ENCODE measurements around the gene SDC1. TPM values are rescaled to one million over a fixed set of nuclear protein-coding genes. Genes with fewer than 3 reads are reported as not detected.

Gene SDC1
- total RNA-seq, 1 donor from 2014 or later = 74.3 TPM

- no peak overlapping the region for H3K4me3 ChIP-seq (ENCODE audit: insufficient read depth, low read depth, low read length)
- H3K4me1 Mint-ChIP-seq (ENCODE audit: low read depth, unreplicated experiment) = peaks cover 7% of the 10 kb centered on the region
- no peaks in the 10 kb centered on the region for H3K9me3 Mint-ChIP-seq (ENCODE audit: unreplicated experiment)
- no peak overlapping the region for H3K4me2 ChIP-seq (ENCODE audit: low read length)
- H3K27ac ChIP-seq (ENCODE audit: low read depth, low read length) = no peak overlapping the region
- H3K36me3 ChIP-seq (ENCODE audit: insufficient read depth, low read length) = no peaks in the 10 kb centered on the region
- H3K27ac Mint-ChIP-seq (ENCODE audit: unreplicated experiment) = no peak overlapping the region
- peaks cover 16% of the 10 kb centered on the region for H3K4me1 ChIP-seq (ENCODE audit: insufficient read depth, low read length)
- no peaks in the 10 kb centered on the region for H3K9me3 ChIP-seq (ENCODE audit: insufficient read depth, low read depth, low read length)
- H3K79me2 ChIP-seq (ENCODE audit: insufficient read depth, low read length) = peaks cover 80% of the 10 kb centered on the region
- no peaks in the 10 kb centered on the region for H3K27me3 ChIP-seq (ENCODE audit: insufficient read depth, low read length)
- no peak overlapping the region for H2AFZ ChIP-seq (ENCODE audit: low read depth, low read length)
- no peak for TF ChIP-seq CTCF (IDR thresholded peaks at IDR 0.05; ENCODE audit: insufficient read depth, low read depth, low read length)
- no peak for TF ChIP-seq EZH2 (IDR thresholded peaks at IDR 0.05; ENCODE audit: insufficient read depth, low read length)
- no peak for FAIRE-seq
- H3K27me3 Mint-ChIP-seq (ENCODE audit: low read depth, unreplicated experiment) = peaks cover 3% of the 10 kb centered on the region
- H3K36me3 Mint-ChIP-seq (ENCODE audit: low read depth, unreplicated experiment) = peaks cover 6% of the 10 kb centered on the region
- H3K9ac ChIP-seq (ENCODE audit: low read length) = no peak overlapping the region
- DNase-seq (ENCODE audit: low read depth) = no peak
- peaks cover 26% of the 10 kb centered on the region for H4K20me1 ChIP-seq (ENCODE audit: insufficient read depth, low read length)
- H3K4me3 Mint-ChIP-seq (ENCODE audit: unreplicated experiment) = no peak overlapping the region
Measured at GRCh38 chr2:20216130-20217025, 8.6 kb downstream of the SDC1 start.

- Histone ChIP-seq H3K9me3 (ENCODE audit: insufficient read depth, low read depth, low read length) (no peaks in the 10 kb centered on the region), H4K20me1 (ENCODE audit: insufficient read depth, low read length) (peaks cover 26% of the 10 kb centered on the region), H3K9ac (ENCODE audit: low read length) (no peak overlapping the region), H2AFZ (ENCODE audit: low read depth, low read length) (no peak overlapping the region), H3K27me3 (ENCODE audit: insufficient read depth, low read length) (no peaks in the 10 kb centered on the region), H3K4me3 (ENCODE audit: insufficient read depth, low read depth, low read length) (no peak overlapping the region), H3K4me2 (ENCODE audit: low read length) (no peak overlapping the region), H3K4me1 (ENCODE audit: insufficient read depth, low read length) (peaks cover 8% of the 10 kb centered on the region), H3K79me2 (ENCODE audit: insufficient read depth, low read length) (peaks cover 74% of the 10 kb centered on the region), H3K27ac (ENCODE audit: low read depth, low read length) (no peak overlapping the region), H3K36me3 (ENCODE audit: insufficient read depth, low read length) (no peaks in the 10 kb centered on the region)
- H3K27ac Mint-ChIP-seq (ENCODE audit: unreplicated experiment) = no peak overlapping the region
- no peak for FAIRE-seq
- no peaks in the 10 kb centered on the region for H3K9me3 Mint-ChIP-seq (ENCODE audit: unreplicated experiment)
- TF ChIP-seq CTCF (IDR thresholded peaks at IDR 0.05; ENCODE audit: insufficient read depth, low read depth, low read length) = no peak
- TF ChIP-seq EZH2 (IDR thresholded peaks at IDR 0.05; ENCODE audit: insufficient read depth, low read length) = no peak
- peaks cover 6% of the 10 kb centered on the region for H3K27me3 Mint-ChIP-seq (ENCODE audit: low read depth, unreplicated experiment)
- no peak for DNase-seq (ENCODE audit: low read depth)
- H3K4me3 Mint-ChIP-seq (ENCODE audit: unreplicated experiment) = no peak overlapping the region
- H3K4me1 Mint-ChIP-seq (ENCODE audit: low read depth, unreplicated experiment) = no peaks in the 10 kb centered on the region
- H3K36me3 Mint-ChIP-seq (ENCODE audit: low read depth, unreplicated experiment) = peaks cover 6% of the 10 kb centered on the region
Measured at GRCh38 chr2:20215183-20216040, 9.5 kb downstream of the SDC1 start.

All from astrocyte (in vitro differentiated cells and primary cell).